ENCODE measurements around the gene FBXO9. TPM values are rescaled to one million over a fixed set of nuclear protein-coding genes. Genes with fewer than 3 reads are reported as not detected.

Gene FBXO9
- total RNA-seq, 5 donors from 2014 or later (not counting 1 experiment from before 2014, with no cell fraction given): 78.3 to 106 (median 100) TPM

GRCh38 chr6:53095716-53096115, 30.5 kb downstream of the FBXO9 start:
- no CpG with 5 or more reads among the region's 1 CpG for WGBS (ENCODE audit: insufficient coverage)
- no peak overlapping the region for H3K4me3 ChIP-seq (ENCODE audit: control insufficient read depth in 1 of 2, extremely low read depth in 1 of 2, low read length in 1 of 2)
- H3K4me1 ChIP-seq (ENCODE audit: control insufficient read depth in 1 of 2, extremely low read depth in 1 of 2, insufficient read depth in 2 of 2, low read length in 2 of 2): no peaks in the 10 kb centered on the region
- no peak overlapping the region for H3K27ac ChIP-seq (ENCODE audit: low read length)
- H3K27me3 Mint-ChIP-seq: no peaks in the 10 kb centered on the region
- CTCF ChIA-PET: no interaction called here
- peaks cover 6 to 85% of the 10 kb centered on the region in 2 donors for H3K36me3 ChIP-seq (ENCODE audit: control insufficient read depth in 2 of 2, extremely low read depth in 1 of 2, insufficient read depth in 1 of 2, low read length in 1 of 2)
- POLR2A ChIA-PET: no interaction called here
- DNase-seq: no peak
- no peaks in the 10 kb centered on the region for H3K4me1 Mint-ChIP-seq
- no peaks in the 10 kb centered on the region for H3K27me3 ChIP-seq (replicated peaks in 1 of 2; ENCODE audit: control insufficient read depth in 2 of 2, extremely low read depth in 1 of 2, insufficient read depth in 2 of 2, low read length in 1 of 2)
- no peaks in the 10 kb centered on the region for H3K9me3 Mint-ChIP-seq
- ATAC-seq (replicated peaks in 1 of 4): no peak
- H3K4me3 Mint-ChIP-seq: no peak overlapping the region
- peaks cover 58% of the 10 kb centered on the region for H3K36me3 Mint-ChIP-seq
- no peaks in the 10 kb centered on the region for H3K9me3 ChIP-seq
- no peak overlapping the region for H3K27ac Mint-ChIP-seq

- no peaks in the 10 kb centered on the region for H3K4me1 Mint-ChIP-seq
- no peak overlapping the region for H3K4me3 ChIP-seq (ENCODE audit: control insufficient read depth in 1 of 2, extremely low read depth in 1 of 2, low read length in 1 of 2)
- DNase-seq: no peak
- CTCF ChIA-PET: no interaction called here
- H3K27ac ChIP-seq (ENCODE audit: low read length): no peak overlapping the region
- H3K27ac Mint-ChIP-seq: no peak overlapping the region
- peaks cover 34% of the 10 kb centered on the region for H3K36me3 Mint-ChIP-seq
- ATAC-seq (replicated peaks in 1 of 4): no peak
- no peaks in the 10 kb centered on the region for H3K9me3 Mint-ChIP-seq
- H3K27me3 Mint-ChIP-seq: no peaks in the 10 kb centered on the region
- POLR2A ChIA-PET: no interaction called here
- no peaks in the 10 kb centered on the region for H3K4me1 ChIP-seq (ENCODE audit: control insufficient read depth in 1 of 2, extremely low read depth in 1 of 2, insufficient read depth in 2 of 2, low read length in 2 of 2)
- no peaks in the 10 kb centered on the region for H3K9me3 ChIP-seq
- no CpG with 5 or more reads among the region's 2 CpGs for WGBS (ENCODE audit: insufficient coverage)
- no peak overlapping the region for H3K4me3 Mint-ChIP-seq
- H3K36me3 ChIP-seq (ENCODE audit: control insufficient read depth in 2 of 2, extremely low read depth in 1 of 2, insufficient read depth in 1 of 2, low read length in 1 of 2): peaks cover 6 to 54% of the 10 kb centered on the region in 2 donors
- no peaks in the 10 kb centered on the region for H3K27me3 ChIP-seq (replicated peaks in 1 of 2; ENCODE audit: control insufficient read depth in 2 of 2, extremely low read depth in 1 of 2, insufficient read depth in 2 of 2, low read length in 1 of 2)
These were observed 35.4 kb downstream of the FBXO9 start for GRCh38 chr6:53100561-53100960.

- POLR2A ChIA-PET: no interaction called here
These were observed 35.8 kb downstream of the FBXO9 start for GRCh38 chr6:53101006-53101405.

GRCh38 chr6:53103993-53104675, 38.9 kb downstream of the FBXO9 start:
- DNase-seq (peak in 1 of 35 experiments; percentile 3), ATAC-seq (replicated peaks in 1 of 4) (peak in 1 of 4 experiments; percentile 20)
- POLR2A ChIA-PET: interaction anchor here in 1 of 2 donors (0.6 kb wide), 1 partner anchor 41 kb away, joined by 5 read pairs; no protein-coding TSS in a partner anchor

More at GRCh38 chr6:53101006-53101405, 35.8 kb downstream of the FBXO9 start:
- Histone ChIP-seq H3K4me3 (ENCODE audit: control insufficient read depth in 1 of 2, extremely low read depth in 1 of 2, low read length in 1 of 2) (no peak overlapping the region), H3K4me1 (ENCODE audit: control insufficient read depth in 1 of 2, extremely low read depth in 1 of 2, insufficient read depth in 2 of 2, low read length in 2 of 2) (no peaks in the 10 kb centered on the region), H3K27me3 (replicated peaks in 1 of 2; ENCODE audit: control insufficient read depth in 2 of 2, extremely low read depth in 1 of 2, insufficient read depth in 2 of 2, low read length in 1 of 2) (no peaks in the 10 kb centered on the region), H3K36me3 (ENCODE audit: control insufficient read depth in 2 of 2, extremely low read depth in 1 of 2, insufficient read depth in 1 of 2, low read length in 1 of 2) (peaks cover 6 to 50% of the 10 kb centered on the region in 2 donors), H3K9me3 (no peaks in the 10 kb centered on the region), H3K27ac (ENCODE audit: low read length) (no peak overlapping the region)
- no peak overlapping the region for H3K27ac Mint-ChIP-seq
- H3K36me3 Mint-ChIP-seq: peaks cover 30% of the 10 kb centered on the region
- no peaks in the 10 kb centered on the region for H3K9me3 Mint-ChIP-seq
- DNase-seq (no peak), ATAC-seq (replicated peaks in 1 of 4) (no peak)
- no peaks in the 10 kb centered on the region for H3K27me3 Mint-ChIP-seq
- no peak overlapping the region for H3K4me3 Mint-ChIP-seq
- WGBS (ENCODE audit: insufficient coverage): no CpG with 5 or more reads among the region's 2 CpGs
- CTCF ChIA-PET: no interaction called here
- no peaks in the 10 kb centered on the region for H3K4me1 Mint-ChIP-seq

GRCh38 chr6:53104916-53105315, 39.7 kb downstream of the FBXO9 start:
- H3K27me3 ChIP-seq (replicated peaks in 1 of 2; ENCODE audit: control insufficient read depth in 2 of 2, extremely low read depth in 1 of 2, insufficient read depth in 2 of 2, low read length in 1 of 2): no peaks in the 10 kb centered on the region
- no peak overlapping the region for H3K27ac ChIP-seq (ENCODE audit: low read length)
- Mint-ChIP-seq H3K4me3 (no peak overlapping the region), H3K9me3 (no peaks in the 10 kb centered on the region), H3K27me3 (no peaks in the 10 kb centered on the region), H3K4me1 (no peaks in the 10 kb centered on the region), H3K27ac (no peak overlapping the region), H3K36me3 (peaks cover 12% of the 10 kb centered on the region)
- DNase-seq (no peak), ATAC-seq (replicated peaks in 1 of 4) (no peak)
- no peaks in the 10 kb centered on the region for H3K9me3 ChIP-seq
- no peaks in the 10 kb centered on the region for H3K4me1 ChIP-seq (ENCODE audit: control insufficient read depth in 1 of 2, extremely low read depth in 1 of 2, insufficient read depth in 2 of 2, low read length in 2 of 2)
- CTCF ChIA-PET: interaction anchor here in 1 of 2 donors (0.5 to 0.6 kb wide), 2 partner anchors 137 to 708 kb away, joined by 3 read pairs; no protein-coding TSS in a partner anchor
- POLR2A ChIA-PET: no interaction called here
- H3K4me3 ChIP-seq (ENCODE audit: control insufficient read depth in 1 of 2, extremely low read depth in 1 of 2, low read length in 1 of 2): no peak overlapping the region
- H3K36me3 ChIP-seq (ENCODE audit: control insufficient read depth in 2 of 2, extremely low read depth in 1 of 2, insufficient read depth in 1 of 2, low read length in 1 of 2): peaks cover 0 to 16% of the 10 kb centered on the region in 2 donors

More at GRCh38 chr6:53103993-53104675, 38.9 kb downstream of the FBXO9 start:
- no peaks in the 10 kb centered on the region for H3K4me1 Mint-ChIP-seq
- no peak overlapping the region for H3K27ac Mint-ChIP-seq
- no CpG with 5 or more reads among the region's 3 CpGs for WGBS (ENCODE audit: insufficient coverage)
- H3K4me1 ChIP-seq (ENCODE audit: control insufficient read depth in 1 of 2, extremely low read depth in 1 of 2, insufficient read depth in 2 of 2, low read length in 2 of 2): no peaks in the 10 kb centered on the region
- CTCF ChIA-PET: interaction anchor here in 1 of 2 donors (0.5 to 0.6 kb wide), 2 partner anchors 137 to 709 kb away, joined by 3 read pairs; no protein-coding TSS in a partner anchor
- H3K27me3 Mint-ChIP-seq: no peaks in the 10 kb centered on the region
- no peaks in the 10 kb centered on the region for H3K27me3 ChIP-seq (replicated peaks in 1 of 2; ENCODE audit: control insufficient read depth in 2 of 2, extremely low read depth in 1 of 2, insufficient read depth in 2 of 2, low read length in 1 of 2)
- no peaks in the 10 kb centered on the region for H3K9me3 Mint-ChIP-seq
- H3K4me3 Mint-ChIP-seq: no peak overlapping the region
- H3K36me3 ChIP-seq (ENCODE audit: control insufficient read depth in 2 of 2, extremely low read depth in 1 of 2, insufficient read depth in 1 of 2, low read length in 1 of 2): peaks cover 1 to 21% of the 10 kb centered on the region in 2 donors
- H3K27ac ChIP-seq (ENCODE audit: low read length): no peak overlapping the region
- H3K9me3 ChIP-seq: no peaks in the 10 kb centered on the region
- peaks cover 12% of the 10 kb centered on the region for H3K36me3 Mint-ChIP-seq
- H3K4me3 ChIP-seq (ENCODE audit: control insufficient read depth in 1 of 2, extremely low read depth in 1 of 2, low read length in 1 of 2): no peak overlapping the region

- H3K27ac ChIP-seq (ENCODE audit: low read length): no peak overlapping the region
- H3K27me3 ChIP-seq (replicated peaks in 1 of 2; ENCODE audit: control insufficient read depth in 2 of 2, extremely low read depth in 1 of 2, insufficient read depth in 2 of 2, low read length in 1 of 2): no peaks in the 10 kb centered on the region
- ATAC-seq (replicated peaks in 1 of 4): no peak
- H3K4me3 ChIP-seq (ENCODE audit: control insufficient read depth in 1 of 2, extremely low read depth in 1 of 2, low read length in 1 of 2): no peak overlapping the region
- Mint-ChIP-seq H3K9me3 (no peaks in the 10 kb centered on the region), H3K36me3 (no peaks in the 10 kb centered on the region), H3K4me1 (no peaks in the 10 kb centered on the region), H3K4me3 (no peak overlapping the region), H3K27ac (no peak overlapping the region), H3K27me3 (no peaks in the 10 kb centered on the region)
- no peaks in the 10 kb centered on the region for H3K4me1 ChIP-seq (ENCODE audit: control insufficient read depth in 1 of 2, extremely low read depth in 1 of 2, insufficient read depth in 2 of 2, low read length in 2 of 2)
- CTCF ChIA-PET: no interaction called here
- no peak for DNase-seq
- no peaks in the 10 kb centered on the region for H3K9me3 ChIP-seq
- POLR2A ChIA-PET: no interaction called here
- no CpG with 5 or more reads among the region's 4 CpGs for WGBS (ENCODE audit: insufficient coverage)
- peaks cover 0 to 2% of the 10 kb centered on the region in 2 donors for H3K36me3 ChIP-seq (ENCODE audit: control insufficient read depth in 2 of 2, extremely low read depth in 1 of 2, insufficient read depth in 1 of 2, low read length in 1 of 2)
These were observed 41.9 kb downstream of the FBXO9 start for GRCh38 chr6:53107091-53107490.

Measured in T-cell (primary cell).